Mesothelial cell of epicardium (in vitro differentiated cells): ENCODE measurements around the gene SEMA5A. TPM values are rescaled to one million over a fixed set of nuclear protein-coding genes. Genes with fewer than 3 reads are reported as not detected.

Source experiments
- DNase-seq, 2 experiments: peaks; one replicate each; pipeline ENCODE4 v3.0.0; 2021; ENCODE audit warnings: low spot score in 2 of 2; ENCODE audit not compliant: unreplicated experiment in 2 of 2
- H3K27ac Mint-ChIP-seq: 2 replicates; pipeline ENCODE4 v1.8.0; 2021; ENCODE audit warnings: mixed read lengths
- H3K27me3 Mint-ChIP-seq: 2 replicates; pipeline ENCODE4 v1.8.0; 2021; ENCODE audit warnings: low read depth, mixed read lengths
- H3K36me3 Mint-ChIP-seq: 2 replicates; pipeline ENCODE4 v1.8.0; 2021; ENCODE audit warnings: mixed read lengths
- H3K4me1 Mint-ChIP-seq: 2 replicates; pipeline ENCODE4 v1.8.0; 2021; ENCODE audit warnings: mixed read lengths
- H3K4me3 Mint-ChIP-seq: 2 replicates; pipeline ENCODE4 v1.8.0; 2021; ENCODE audit warnings: mild to moderate bottlenecking, moderate library complexity, mixed read lengths
- H3K9me3 Mint-ChIP-seq: 2 replicates; pipeline ENCODE4 v1.8.0; 2021; ENCODE audit warnings: mixed read lengths
- CTCF ChIP-seq: fragments of 200-600 bp; sonication (generic); IDR thresholded peaks from one replicate; pipeline ENCODE4 v1.5.0; 2021; ENCODE audit warnings: antibody characterized with exemption; ENCODE audit not compliant: unreplicated experiment
- total RNA-seq: library from RNA; stranded (reverse); gene quantifications from 3 replicates; pipeline ENCODE4 v1.2.1, GENCODE V29; 2021

The SEMA5A gene
- total RNA-seq, 1 donor from 2014 or later: 26.7 TPM

GRCh38 chr5:9051779-9052178 lies 494.1 kb downstream of the SEMA5A start:
- H3K36me3 Mint-ChIP-seq: no peaks in the 10 kb centered on the region
- no peak for DNase-seq
- H3K27me3 Mint-ChIP-seq: no peaks in the 10 kb centered on the region
- H3K9me3 Mint-ChIP-seq: no peaks in the 10 kb centered on the region
- peaks cover 16% of the 10 kb centered on the region for H3K4me1 Mint-ChIP-seq
- no peak overlapping the region for H3K27ac Mint-ChIP-seq
- H3K4me3 Mint-ChIP-seq: no peak overlapping the region
- TF ChIP-seq CTCF: no peak

- peaks cover 6% of the 10 kb centered on the region for H3K4me1 Mint-ChIP-seq
- no peaks in the 10 kb centered on the region for H3K9me3 Mint-ChIP-seq
- H3K27me3 Mint-ChIP-seq: no peaks in the 10 kb centered on the region
- DNase-seq: no peak
- H3K27ac Mint-ChIP-seq: no peak overlapping the region
- H3K4me3 Mint-ChIP-seq: no peak overlapping the region
- no peak for TF ChIP-seq CTCF
- H3K36me3 Mint-ChIP-seq: peaks cover 3% of the 10 kb centered on the region
Measured at GRCh38 chr5:9047932-9048331, 497.9 kb downstream of the SEMA5A start.

- no peak overlapping the region for H3K27ac Mint-ChIP-seq
- H3K36me3 Mint-ChIP-seq: peaks cover 7% of the 10 kb centered on the region
- no peak for TF ChIP-seq CTCF
- no peaks in the 10 kb centered on the region for H3K27me3 Mint-ChIP-seq
- no peaks in the 10 kb centered on the region for H3K9me3 Mint-ChIP-seq
- H3K4me1 Mint-ChIP-seq: no peaks in the 10 kb centered on the region
- DNase-seq: no peak
- H3K4me3 Mint-ChIP-seq: no peak overlapping the region
Measured at GRCh38 chr5:9046756-9047481, 499.0 kb downstream of the SEMA5A start.

GRCh38 chr5:9045946-9046345 lies 499.9 kb downstream of the SEMA5A start:
- no peaks in the 10 kb centered on the region for H3K4me1 Mint-ChIP-seq
- H3K27me3 Mint-ChIP-seq: no peaks in the 10 kb centered on the region
- peaks cover 7% of the 10 kb centered on the region for H3K36me3 Mint-ChIP-seq
- H3K27ac Mint-ChIP-seq: no peak overlapping the region
- no peak overlapping the region for H3K4me3 Mint-ChIP-seq
- TF ChIP-seq CTCF: no peak
- no peaks in the 10 kb centered on the region for H3K9me3 Mint-ChIP-seq
- DNase-seq: no peak

- no peak for DNase-seq
- H3K9me3 Mint-ChIP-seq: no peaks in the 10 kb centered on the region
- H3K4me3 Mint-ChIP-seq: no peak overlapping the region
- H3K27me3 Mint-ChIP-seq: no peaks in the 10 kb centered on the region
- peaks cover 2% of the 10 kb centered on the region for H3K4me1 Mint-ChIP-seq
- peaks cover 10% of the 10 kb centered on the region for H3K36me3 Mint-ChIP-seq
- no peak for TF ChIP-seq CTCF
- no peak overlapping the region for H3K27ac Mint-ChIP-seq
Measured at GRCh38 chr5:9042241-9042640, 503.6 kb downstream of the SEMA5A start.
